Neural cell (in vitro differentiated cells): Measurements from ENCODE around the gene LARP6. TPM values are rescaled to one million over a fixed set of nuclear protein-coding genes. Genes with fewer than 3 reads are reported as not detected.

Experiments
- H2AFZ ChIP-seq: fragments of 200-600, 300-800 bp; sonication (generic), shearing (Covaris generic); 2 replicates; pipeline ENCODE4 v1.6.0; 2014; ENCODE audit warnings: low read depth, mild to moderate bottlenecking, antibody characterized with exemption, low read length, moderate library complexity
- H3F3A ChIP-seq: fragments of 200-600 bp; shearing (Covaris generic); 2 replicates; pipeline ENCODE4 v1.6.1; 2016; ENCODE audit warnings: mild to moderate bottlenecking, moderate library complexity, mixed read lengths, antibody characterized with exemption, low read length; ENCODE audit not compliant: insufficient read depth, poor library complexity, severe bottlenecking
- H3K27ac ChIP-seq: fragments of 200-600, 300-800 bp; sonication (generic), shearing (Covaris generic); 2 replicates; pipeline ENCODE4 v1.5.1; 2014; ENCODE audit warnings: mild to moderate bottlenecking, low read length, moderate library complexity
- H3K27me3 ChIP-seq: fragments of 300-800, 200-600 bp; sonication (generic), shearing (Covaris generic); 2 replicates; pipeline ENCODE4 v1.6.0; 2014; ENCODE audit warnings: mild to moderate bottlenecking, low read depth, low read length, moderate library complexity; ENCODE audit not compliant: insufficient read depth
- H3K36me3 ChIP-seq: fragments of 300-800, 200-600 bp; sonication (generic), shearing (Covaris generic); 2 replicates; pipeline ENCODE4 v1.5.1; 2014; ENCODE audit warnings: mild to moderate bottlenecking, antibody characterized with exemption, low read length, moderate library complexity; ENCODE audit not compliant: insufficient read depth
- H3K4me2 ChIP-seq: fragments of 300-800, 200-600 bp; sonication (generic), shearing (Covaris generic); 2 replicates; pipeline ENCODE4 v1.6.0; 2014; ENCODE audit warnings: mild to moderate bottlenecking, low read length
- H3K4me3 ChIP-seq: fragments of 300-800, 200-600 bp; sonication (generic), shearing (Covaris generic); 2 replicates; pipeline ENCODE4 v1.5.1; 2014; ENCODE audit warnings: mild to moderate bottlenecking, low read length, moderate library complexity
- H3K79me2 ChIP-seq: fragments of 200-600 bp; shearing (Covaris generic); replicated peaks from 2 replicates; pipeline ENCODE4 v1.6.0; 2014; ENCODE audit warnings: mild to moderate bottlenecking, low read length, moderate library complexity; ENCODE audit not compliant: insufficient read depth
- H3K9ac ChIP-seq: fragments of 300-800, 200-600 bp; sonication (generic), shearing (Covaris generic); 2 replicates; pipeline ENCODE4 v1.6.1; 2016; ENCODE audit warnings: mild to moderate bottlenecking, low read length, mixed read lengths
- H3K9me2 ChIP-seq: fragments of 200-600 bp; shearing (Covaris generic); 2 replicates; pipeline ENCODE4 v1.6.1; 2016; ENCODE audit warnings: mild to moderate bottlenecking, low read length, mixed read lengths; ENCODE audit not compliant: insufficient read depth
- H3K9me3 ChIP-seq: fragments of 200-600, 300-800 bp; sonication (generic), shearing (Covaris generic); 2 replicates; pipeline ENCODE4 v1.6.1; 2016; ENCODE audit warnings: mild to moderate bottlenecking, mixed run types, low read length, moderate library complexity, mixed read lengths
- H4K20me1 ChIP-seq: fragments of 200-600 bp; shearing (Covaris generic); 2 replicates; pipeline ENCODE4 v1.6.1; 2016; ENCODE audit warnings: mild to moderate bottlenecking, mixed run types; ENCODE audit not compliant: insufficient read depth
- CTCF ChIP-seq: fragments of 450-650 bp; IDR thresholded peaks from 2 replicates; pipeline ENCODE4 v1.5.1; 2014; ENCODE audit warnings: antibody characterized with exemption, mild to moderate bottlenecking, moderate library complexity; ENCODE audit not compliant: poor library complexity, severe bottlenecking
- EP300 ChIP-seq: fragments of 450-650 bp; conservative IDR thresholded peaks from 2 replicates; pipeline ENCODE4 v1.6.1; 2014; ENCODE audit warnings: antibody characterized with exemption, mild to moderate bottlenecking, moderate library complexity; ENCODE audit not compliant: poor library complexity, severe bottlenecking
- EZH2 ChIP-seq: fragments of 200-600, 300-800 bp; shearing (Covaris generic), sonication (generic); IDR thresholded peaks from 2 replicates; pipeline ENCODE4 v1.6.1; 2014; ENCODE audit warnings: antibody characterized with exemption, low read length, borderline replicate concordance, mild to moderate bottlenecking; ENCODE audit not compliant: insufficient read depth, poor library complexity, severe bottlenecking
- MXI1 ChIP-seq: fragments of 450-650 bp; conservative IDR thresholded peaks from 2 replicates; pipeline ENCODE4 v1.6.1; 2014; ENCODE audit warnings: antibody characterized with exemption, mild to moderate bottlenecking; ENCODE audit not compliant: poor library complexity, severe bottlenecking
- POLR2AphosphoS5 ChIP-seq: IDR thresholded peaks from 2 replicates; pipeline ENCODE4 v1.6.1; 2012
- RAD21 ChIP-seq: fragments of 450-650 bp; conservative IDR thresholded peaks from 2 replicates; pipeline ENCODE4 v1.6.1; 2014; ENCODE audit warnings: antibody characterized with exemption, mild to moderate bottlenecking, moderate library complexity
- REST ChIP-seq: IDR thresholded peaks from 2 replicates; pipeline ENCODE4 v1.6.1; 2012; ENCODE audit warnings: borderline replicate concordance
- SMC3 ChIP-seq: fragments of 450-650 bp; conservative IDR thresholded peaks from 2 replicates; pipeline ENCODE4 v1.6.1; 2014; ENCODE audit warnings: antibody characterized with exemption, mild to moderate bottlenecking, moderate library complexity; ENCODE audit not compliant: poor library complexity
- TAF1 ChIP-seq: IDR thresholded peaks from 2 replicates; pipeline ENCODE4 v1.6.1; 2012; ENCODE audit warnings: low read depth
- polyA plus RNA-seq: library from polyadenylated mRNA; depleted of rRNA; stranded (reverse); fragments of >200 nt; gene quantifications from 2 replicates; pipeline ENCODE4 v1.2.3, GENCODE V29; 2014

The LARP6 gene
- polyA plus RNA-seq, 1 donor from 2014 or later: 20.4 TPM

- Histone ChIP-seq H3K9me2 (no peaks in the 10 kb centered on the region), H3K4me2 (no peak overlapping the region), H3K27ac (no peak overlapping the region), H4K20me1 (no peaks in the 10 kb centered on the region), H3F3A (no peaks in the 10 kb centered on the region), H3K27me3 (no peaks in the 10 kb centered on the region), H3K9me3 (no peaks in the 10 kb centered on the region), H3K4me3 (no peak overlapping the region), H2AFZ (no peak overlapping the region), H3K79me2 (no peaks in the 10 kb centered on the region), H3K9ac (no peak overlapping the region), H3K36me3 (no peaks in the 10 kb centered on the region)
- TF ChIP-seq MXI1 (no peak), REST (no peak), POLR2AphosphoS5 (no peak)
Measured at GRCh38 chr15:70801109-70801508, 52.8 kb downstream of the LARP6 start.

- Histone ChIP-seq H2AFZ (no peak overlapping the region), H4K20me1 (no peaks in the 10 kb centered on the region), H3K9me2 (no peaks in the 10 kb centered on the region), H3K4me2 (no peak overlapping the region), H3K9ac (no peak overlapping the region), H3K36me3 (no peaks in the 10 kb centered on the region), H3K79me2 (no peaks in the 10 kb centered on the region), H3K9me3 (no peaks in the 10 kb centered on the region), H3K27ac (no peak overlapping the region), H3K4me3 (no peak overlapping the region), H3K27me3 (no peaks in the 10 kb centered on the region), H3F3A (no peaks in the 10 kb centered on the region)
- TF ChIP-seq SMC3 (no peak), POLR2AphosphoS5 (no peak), TAF1 (no peak), RAD21 (no peak), EP300 (no peak), REST (no peak), CTCF (no peak), MXI1 (no peak), EZH2 (no peak)
Measured at GRCh38 chr15:70799667-70800450, 54.1 kb downstream of the LARP6 start.
